Keratinocyte (primary cell): Measurements from ENCODE around the gene PPP1R12C. TPM values are rescaled to one million over a fixed set of nuclear protein-coding genes. Genes with fewer than 3 reads are reported as not detected.

Experiments used
- DNase-seq: peaks from one replicate; pipeline ENCODE4 v3.0.0-alpha.2; 2011; ENCODE audit warnings: low read depth, missing footprints, low spot score
- FAIRE-seq: peaks from 2 replicates; lab custom pipeline; 2011; peaks lifted over from hg19 to GRCh38; lab: Jason Lieb, UNC
- H2AFZ ChIP-seq: 2 replicates; pipeline ENCODE4 v1.6.0; 2012; ENCODE audit warnings: low read length, control low read depth, inconsistent platforms; ENCODE audit not compliant: control insufficient read depth
- H3K27ac ChIP-seq: 2 replicates; pipeline ENCODE4 v1.5.1; 2011; ENCODE audit warnings: low read length; ENCODE audit not compliant: control insufficient read depth, insufficient read depth
- H3K27me3 ChIP-seq: 3 replicates; pipeline ENCODE4 v1.6.0; 2011; ENCODE audit warnings: low read length; ENCODE audit not compliant: control insufficient read depth, insufficient read depth; ENCODE audit errors: extremely low read depth
- H3K36me3 ChIP-seq, 2 experiments: 2 replicates in 1 of 2; 3 replicates in 1 of 2; pipeline ENCODE4 v1.5.1; 2011; ENCODE audit warnings: low read length in 2 of 2, mild to moderate bottlenecking in 1 of 2; ENCODE audit not compliant: control insufficient read depth in 2 of 2, insufficient read depth in 2 of 2; ENCODE audit errors: extremely low read depth in 1 of 2
- H3K4me1 ChIP-seq: 3 replicates; pipeline ENCODE4 v1.5.1; 2011; ENCODE audit warnings: low read length; ENCODE audit not compliant: control insufficient read depth, insufficient read depth; ENCODE audit errors: extremely low read depth
- H3K4me2 ChIP-seq: 3 replicates; pipeline ENCODE4 v1.6.0; 2011; ENCODE audit warnings: low read depth, low read length; ENCODE audit not compliant: control insufficient read depth, insufficient read depth; ENCODE audit errors: extremely low read depth
- H3K4me3 ChIP-seq, 3 experiments: fragments of 200-600 bp in 1 of 3; sonication (generic) in 1 of 3; 2 replicates in 2 of 3; 3 replicates in 1 of 3; pipeline ENCODE4 v1.5.1; 2011 to 2016; ENCODE audit warnings: low read length in 3 of 3, mild to moderate bottlenecking in 3 of 3, control low read depth in 2 of 3, inconsistent platforms in 1 of 3, low read depth in 1 of 3, mixed read lengths in 1 of 3, mixed run types in 1 of 3, moderate library complexity in 1 of 3; ENCODE audit not compliant: control insufficient read depth in 2 of 3, insufficient read depth in 2 of 3; ENCODE audit errors: extremely low read depth in 1 of 3
- H3K79me2 ChIP-seq: 2 replicates; pipeline ENCODE4 v1.6.0; 2012; ENCODE audit warnings: low read length; ENCODE audit not compliant: control insufficient read depth, insufficient read depth
- H3K9ac ChIP-seq: 3 replicates; pipeline ENCODE4 v1.6.0; 2011; ENCODE audit warnings: low read length; ENCODE audit not compliant: control insufficient read depth, insufficient read depth; ENCODE audit errors: extremely low read depth
- H3K9me1 ChIP-seq: 3 replicates; pipeline ENCODE4 v1.6.0; 2011; ENCODE audit warnings: low read length; ENCODE audit not compliant: control insufficient read depth, insufficient read depth; ENCODE audit errors: extremely low read depth
- H3K9me3 ChIP-seq: 2 replicates; pipeline ENCODE4 v1.5.1; 2012; ENCODE audit warnings: low read depth, low read length; ENCODE audit not compliant: control insufficient read depth
- H4K20me1 ChIP-seq: 3 replicates; pipeline ENCODE4 v1.6.0; 2011; ENCODE audit warnings: low read length; ENCODE audit not compliant: control insufficient read depth, insufficient read depth; ENCODE audit errors: extremely low read depth
- EZH2 ChIP-seq: IDR thresholded peaks from one replicate; pipeline ENCODE4 v1.6.1; 2012; ENCODE audit warnings: inconsistent platforms, mild to moderate bottlenecking, low read length, moderate library complexity
- dilution Hi-C: fragments of 300-500 bp; cut with MboI; formaldehyde crosslinking; loops from one replicate; pipeline ENCODE4 v1.7.0; 2020; ENCODE audit warnings: low sequenced_read_pairs; ENCODE audit not compliant: extremely low pct_ligation_motif_present
- polyA plus RNA-seq, 5 experiments: library from polyadenylated mRNA; depleted of rRNA in 3 of 5; stranded (reverse) in 3 of 5; stranded (forward) in 1 of 5; unstranded in 1 of 5; fragments of >200 nt; gene quantifications; 1 replicate in 1 of 5; 2 replicates in 3 of 5; 3 replicates in 1 of 5; pipeline versions ENCODE4 v1.2.1 to v1.2.3, GENCODE V29; 2011 to 2012; ENCODE audit warnings: missing spikeins in 2 of 5, low read depth in 1 of 5, low replicate concordance in 1 of 5
- TF ChIP-seq, protein P1 (sequence below), 3 experiments: IDR thresholded peaks in 1 of 3; conservative IDR thresholded peaks in 1 of 3; optimal IDR thresholded peaks in 1 of 3; 2 replicates in 2 of 3; 3 replicates in 1 of 3; pipeline versions ENCODE3 to v1.5.1; 2011; ENCODE audit warnings: low read length in 3 of 3, mild to moderate bottlenecking in 3 of 3, moderate library complexity in 2 of 3, control low read depth in 1 of 3, inconsistent platforms in 1 of 3; ENCODE audit not compliant: insufficient read depth in 2 of 3; ENCODE audit errors: extremely low read depth in 1 of 3

The PPP1R12C gene
- polyA plus RNA-seq, 1 donor (not counting 4 experiments of a cell fraction or from before 2014, with no cell fraction given) = 24.7 TPM

DNA sequence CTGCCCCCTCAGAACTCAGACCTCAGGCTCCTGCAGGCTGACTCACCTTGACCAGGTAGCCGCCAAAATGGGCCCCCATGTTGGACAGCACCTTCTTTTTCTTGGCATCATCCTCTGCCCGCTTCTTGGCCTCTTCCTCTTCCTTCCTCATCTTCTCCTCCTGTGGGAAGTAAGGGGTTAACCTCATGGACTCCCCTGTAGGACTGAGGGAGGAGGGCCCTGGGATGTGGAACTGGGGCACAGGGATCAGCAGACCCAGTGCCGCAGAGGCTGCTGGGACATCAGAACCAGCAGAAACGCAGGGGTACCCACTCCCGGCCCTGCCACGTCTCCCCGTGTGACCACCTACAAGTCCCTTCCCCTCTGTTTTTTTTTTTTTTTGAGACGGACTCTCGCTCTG lies 20.5 kb upstream of the PPP1R12C start:
- Histone ChIP-seq H3K36me3 (peaks cover 0 to 13% of the 10 kb centered on the region in 2 experiments), H3K27me3 (no peaks in the 10 kb centered on the region), H2AFZ (no peak overlapping the region), H3K9ac (no peak overlapping the region), H3K27ac (no peak overlapping the region), H3K4me3 (no peak overlapping the region), H3K9me3 (no peaks in the 10 kb centered on the region), H3K4me1 (no peaks in the 10 kb centered on the region), H3K4me2 (no peak overlapping the region), H4K20me1 (no peaks in the 10 kb centered on the region), H3K9me1 (no peaks in the 10 kb centered on the region), H3K79me2 (no peaks in the 10 kb centered on the region)
- TF ChIP-seq, protein P1, sequence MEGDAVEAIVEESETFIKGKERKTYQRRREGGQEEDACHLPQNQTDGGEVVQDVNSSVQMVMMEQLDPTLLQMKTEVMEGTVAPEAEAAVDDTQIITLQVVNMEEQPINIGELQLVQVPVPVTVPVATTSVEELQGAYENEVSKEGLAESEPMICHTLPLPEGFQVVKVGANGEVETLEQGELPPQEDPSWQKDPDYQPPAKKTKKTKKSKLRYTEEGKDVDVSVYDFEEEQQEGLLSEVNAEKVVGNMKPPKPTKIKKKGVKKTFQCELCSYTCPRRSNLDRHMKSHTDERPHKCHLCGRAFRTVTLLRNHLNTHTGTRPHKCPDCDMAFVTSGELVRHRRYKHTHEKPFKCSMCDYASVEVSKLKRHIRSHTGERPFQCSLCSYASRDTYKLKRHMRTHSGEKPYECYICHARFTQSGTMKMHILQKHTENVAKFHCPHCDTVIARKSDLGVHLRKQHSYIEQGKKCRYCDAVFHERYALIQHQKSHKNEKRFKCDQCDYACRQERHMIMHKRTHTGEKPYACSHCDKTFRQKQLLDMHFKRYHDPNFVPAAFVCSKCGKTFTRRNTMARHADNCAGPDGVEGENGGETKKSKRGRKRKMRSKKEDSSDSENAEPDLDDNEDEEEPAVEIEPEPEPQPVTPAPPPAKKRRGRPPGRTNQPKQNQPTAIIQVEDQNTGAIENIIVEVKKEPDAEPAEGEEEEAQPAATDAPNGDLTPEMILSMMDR (optimal IDR thresholded peaks at IDR 0.05 in 1 of 3, IDR thresholded peaks at IDR 0.05 in 1 of 3, conservative IDR thresholded peaks at IDR 0.05 in 1 of 3; ENCODE audit: extremely low read depth in 1 of 3, insufficient read depth in 2 of 3, low read length in 3 of 3) = no peak
- TF ChIP-seq EZH2 = no peak
- DNase-seq (no peak), FAIRE-seq (no peak)
- dilution Hi-C loops = no loop called here

GRCh38 chr19:55136399-55137102 lies 19.1 kb upstream of the PPP1R12C start:
- Histone ChIP-seq H2AFZ (no peak overlapping the region), H3K9me1 (no peaks in the 10 kb centered on the region), H3K9me3 (no peaks in the 10 kb centered on the region), H3K9ac (no peak overlapping the region), H3K4me3 (no peak overlapping the region), H3K4me1 (no peaks in the 10 kb centered on the region), H3K36me3 (peaks cover 0 to 13% of the 10 kb centered on the region in 2 experiments), H3K79me2 (no peaks in the 10 kb centered on the region), H3K27ac (no peak overlapping the region), H4K20me1 (no peaks in the 10 kb centered on the region), H3K27me3 (no peaks in the 10 kb centered on the region), H3K4me2 (no peak overlapping the region)
- dilution Hi-C loops = no loop called here
- DNase-seq (no peak), FAIRE-seq (no peak)
- TF ChIP-seq, protein P1 (optimal IDR thresholded peaks at IDR 0.05 in 1 of 3, IDR thresholded peaks at IDR 0.05 in 1 of 3, conservative IDR thresholded peaks at IDR 0.05 in 1 of 3; ENCODE audit: extremely low read depth in 1 of 3, insufficient read depth in 2 of 3, low read length in 3 of 3) = no peak
- no peak for TF ChIP-seq EZH2
